Activated T-cell treated with anti-CD3 and anti-CD28 coated beads, Interleukin-2, amount 50 U/mL, for 24 hours (primary cell): ENCODE measurements around the gene SLC35G6.
"Not testable (repeated sequence)": the region's sequence is repeated elsewhere in the genome, so short reads cannot be mapped to it uniquely, and the experiment has no call there.

ENCODE experiments used
- DNase-seq: peaks from one replicate; pipeline ENCODE4 v3.0.0-alpha.2; 2020
- H3K27ac Mint-ChIP-seq: 2 replicates; pipeline ENCODE4 v1.8.0; 2020; ENCODE audit warnings: mild to moderate bottlenecking, mixed read lengths
- H3K27me3 Mint-ChIP-seq: 2 replicates; pipeline ENCODE4 v1.8.0; 2020; ENCODE audit warnings: mixed read lengths
- H3K36me3 Mint-ChIP-seq: 2 replicates; pipeline ENCODE4 v1.8.0; 2020; ENCODE audit warnings: low read depth, mixed read lengths
- H3K4me1 Mint-ChIP-seq: 2 replicates; pipeline ENCODE4 v1.8.0; 2020; ENCODE audit warnings: low read depth, mixed read lengths
- H3K4me3 Mint-ChIP-seq: 2 replicates; pipeline ENCODE4 v1.8.0; 2020; ENCODE audit warnings: mild to moderate bottlenecking, moderate library complexity, mixed read lengths
- H3K9me3 Mint-ChIP-seq: 2 replicates; pipeline ENCODE4 v1.8.0; 2020; ENCODE audit warnings: mixed read lengths

The SLC35G6 gene

GRCh38 chr17:7481275-7481674 is at the start of gene SLC35G6:
SLC35G6 (plus strand) TSS chr17:7481446; CDS start chr17:7481517, 71 bp downstream.
- Mint-ChIP-seq H3K4me3 (peak within 1 kb of the TSS; percentile 86), H3K4me1 (peaks cover 71% of the 10 kb centered on the region), H3K36me3 (peaks cover 34% of the 10 kb centered on the region), H3K27ac (peak within 1 kb of the TSS; percentile 96)
- H3K9me3 Mint-ChIP-seq, H3K27me3 Mint-ChIP-seq, DNase-seq: not testable (repeated sequence)

GRCh38 chr17:7432296-7432695 is 49.0 kb upstream of the SLC35G6 start:
- Mint-ChIP-seq H3K27me3 (no peaks in the 10 kb centered on the region), H3K4me3 (no peak overlapping the region), H3K27ac (no peak overlapping the region), H3K36me3 (peaks cover 6% of the 10 kb centered on the region), H3K9me3 (no peaks in the 10 kb centered on the region), H3K4me1 (peaks cover 20% of the 10 kb centered on the region)
- no peak for DNase-seq

GRCh38 chr17:7435676-7436555 is 45.3 kb upstream of the SLC35G6 start:
- Mint-ChIP-seq H3K4me1 (peaks cover 48% of the 10 kb centered on the region), H3K36me3 (peaks cover 10% of the 10 kb centered on the region), H3K9me3 (no peaks in the 10 kb centered on the region), H3K27me3 (peaks cover 22% of the 10 kb centered on the region), H3K27ac (peak overlapping the region; percentile 97), H3K4me3 (peak overlapping the region; percentile 91)
- DNase-seq: peak; percentile 81

- Mint-ChIP-seq H3K27ac (peak overlapping the region; percentile 97), H3K4me3 (peak overlapping the region; percentile 91), H3K36me3 (peaks cover 10% of the 10 kb centered on the region), H3K27me3 (peaks cover 30% of the 10 kb centered on the region), H3K4me1 (peaks cover 49% of the 10 kb centered on the region), H3K9me3 (no peaks in the 10 kb centered on the region)
- peak; percentile 89 for DNase-seq
Observed at GRCh38 chr17:7436556-7437368, 44.5 kb upstream of the SLC35G6 start.

- Mint-ChIP-seq H3K36me3 (peaks cover 10% of the 10 kb centered on the region), H3K4me1 (peaks cover 49% of the 10 kb centered on the region), H3K27ac (no peak overlapping the region), H3K9me3 (no peaks in the 10 kb centered on the region), H3K27me3 (peaks cover 35% of the 10 kb centered on the region), H3K4me3 (peak overlapping the region; percentile 91)
- DNase-seq: no peak
Observed at GRCh38 chr17:7437369-7437863, 43.8 kb upstream of the SLC35G6 start.

- Mint-ChIP-seq H3K27ac (no peak overlapping the region), H3K4me3 (peak overlapping the region; percentile 91), H3K27me3 (peaks cover 42% of the 10 kb centered on the region), H3K4me1 (peaks cover 49% of the 10 kb centered on the region), H3K36me3 (peaks cover 10% of the 10 kb centered on the region), H3K9me3 (no peaks in the 10 kb centered on the region)
- peak; percentile 76 for DNase-seq
Observed at GRCh38 chr17:7437950-7438614, 43.2 kb upstream of the SLC35G6 start.

- peaks cover 10% of the 10 kb centered on the region for H3K36me3 Mint-ChIP-seq
- no peaks in the 10 kb centered on the region for H3K9me3 Mint-ChIP-seq
- H3K27ac Mint-ChIP-seq: no peak overlapping the region
- peak overlapping the region; percentile 91 for H3K4me3 Mint-ChIP-seq
- DNase-seq: no peak
- peaks cover 50% of the 10 kb centered on the region for H3K27me3 Mint-ChIP-seq
- peaks cover 49% of the 10 kb centered on the region for H3K4me1 Mint-ChIP-seq
Observed at GRCh38 chr17:7438656-7439460, 42.4 kb upstream of the SLC35G6 start.

GRCh38 chr17:7439462-7440112 is 41.7 kb upstream of the SLC35G6 start, which contains the start of gene FGF11:
FGF11 (plus strand) TSS chr17:7439512; CDS start chr17:7439621, 109 bp downstream.
- Mint-ChIP-seq H3K36me3 (peaks cover 10% of the 10 kb centered on the region), H3K4me1 (peaks cover 49% of the 10 kb centered on the region), H3K9me3 (no peaks in the 10 kb centered on the region), H3K27ac (no peak within 1 kb of the TSS), H3K4me3 (peak within 1 kb of the TSS; percentile 91), H3K27me3 (peaks cover 57% of the 10 kb centered on the region)
- DNase-seq: no peak

- Mint-ChIP-seq H3K27ac (no peak overlapping the region), H3K27me3 (peaks cover 63% of the 10 kb centered on the region)
Observed at GRCh38 chr17:7440113-7440833, 41.0 kb upstream of the SLC35G6 start.

GRCh38 chr17:7440834-7441195 is 40.4 kb upstream of the SLC35G6 start:
- peaks cover 6% of the 10 kb centered on the region for H3K36me3 Mint-ChIP-seq
- H3K9me3 Mint-ChIP-seq: no peaks in the 10 kb centered on the region
- no peak overlapping the region for H3K27ac Mint-ChIP-seq
- H3K4me1 Mint-ChIP-seq: peaks cover 53% of the 10 kb centered on the region
- peak overlapping the region; percentile 76 for H3K4me3 Mint-ChIP-seq
- H3K27me3 Mint-ChIP-seq: peaks cover 68% of the 10 kb centered on the region
- peak; percentile 46 for DNase-seq

More at GRCh38 chr17:7440113-7440833, 41.0 kb upstream of the SLC35G6 start:
- Mint-ChIP-seq H3K9me3 (no peaks in the 10 kb centered on the region), H3K36me3 (peaks cover 9% of the 10 kb centered on the region), H3K4me1 (peaks cover 51% of the 10 kb centered on the region), H3K4me3 (peak overlapping the region; percentile 76)
- peak; percentile 49 for DNase-seq

GRCh38 chr17:7441266-7441665 is 40.0 kb upstream of the SLC35G6 start:
- DNase-seq: no peak
- Mint-ChIP-seq H3K36me3 (peaks cover 6% of the 10 kb centered on the region), H3K4me1 (peaks cover 51% of the 10 kb centered on the region), H3K9me3 (no peaks in the 10 kb centered on the region), H3K27ac (no peak overlapping the region), H3K4me3 (no peak overlapping the region), H3K27me3 (peaks cover 73% of the 10 kb centered on the region)

GRCh38 chr17:7442142-7442541 is 39.1 kb upstream of the SLC35G6 start:
- Mint-ChIP-seq H3K27me3 (peaks cover 82% of the 10 kb centered on the region), H3K27ac (no peak overlapping the region), H3K9me3 (no peaks in the 10 kb centered on the region), H3K4me1 (peaks cover 45% of the 10 kb centered on the region), H3K4me3 (no peak overlapping the region), H3K36me3 (peaks cover 5% of the 10 kb centered on the region)
- DNase-seq: no peak
